Measurements from ENCODE around the gene TRIM40.

TRIM40 gene, protein sequence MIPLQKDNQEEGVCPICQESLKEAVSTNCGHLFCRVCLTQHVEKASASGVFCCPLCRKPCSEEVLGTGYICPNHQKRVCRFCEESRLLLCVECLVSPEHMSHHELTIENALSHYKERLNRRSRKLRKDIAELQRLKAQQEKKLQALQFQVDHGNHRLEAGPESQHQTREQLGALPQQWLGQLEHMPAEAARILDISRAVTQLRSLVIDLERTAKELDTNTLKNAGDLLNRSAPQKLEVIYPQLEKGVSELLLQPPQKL

DNA sequence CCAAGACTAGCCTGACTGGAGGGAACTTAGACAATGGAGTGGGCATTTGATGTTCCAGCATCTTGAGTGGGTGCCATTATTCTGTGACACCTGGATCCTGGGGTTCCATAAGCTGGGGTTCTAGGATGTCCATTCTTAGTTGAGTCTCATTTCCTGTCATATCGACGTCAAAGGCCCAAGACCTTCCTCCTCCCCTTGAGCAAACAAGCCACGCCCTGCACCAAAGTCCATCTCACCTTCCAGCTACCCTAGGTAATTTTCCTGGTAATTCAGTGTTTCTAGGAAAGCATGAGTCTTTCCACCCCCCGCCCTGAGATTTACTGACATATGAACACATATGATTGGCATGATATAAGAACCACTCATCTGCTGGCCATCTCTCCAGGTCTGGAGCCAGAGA lies at the start of gene TRIM40:
TRIM40 (plus strand) TSS at position 384 of the 400 bp plus-strand sequence. CDS start 897 bp downstream, outside the sequence.
- H3K4me3 ChIP-seq (ENCODE audit: low read depth, low read length): no peak within 1 kb of the TSS
- no peak for DNase-seq (ENCODE audit: low read depth)

DNA sequence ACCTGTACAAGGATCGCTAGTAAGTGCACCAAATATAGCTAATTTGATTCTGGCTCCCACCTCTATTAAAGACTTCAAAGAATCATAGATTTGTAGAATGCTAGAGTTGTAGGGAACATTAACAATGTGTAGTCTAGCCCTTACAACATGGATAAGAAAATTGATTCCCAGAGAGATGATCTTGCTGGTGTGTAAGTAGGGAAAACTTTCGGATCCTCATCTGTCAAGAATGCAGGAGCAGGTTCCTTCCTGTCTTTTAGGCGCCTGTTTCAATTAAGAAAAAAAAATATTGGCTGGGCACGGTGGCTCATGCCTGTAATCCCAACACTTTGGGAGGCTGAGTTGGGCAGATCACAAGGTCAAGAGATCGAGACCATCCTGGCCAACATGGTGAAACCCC lies 48.1 kb upstream of the TRIM40 start:
- no peak for DNase-seq (ENCODE audit: low read depth)
- no peak overlapping the region for H3K4me3 ChIP-seq (ENCODE audit: low read depth, low read length)

DNA sequence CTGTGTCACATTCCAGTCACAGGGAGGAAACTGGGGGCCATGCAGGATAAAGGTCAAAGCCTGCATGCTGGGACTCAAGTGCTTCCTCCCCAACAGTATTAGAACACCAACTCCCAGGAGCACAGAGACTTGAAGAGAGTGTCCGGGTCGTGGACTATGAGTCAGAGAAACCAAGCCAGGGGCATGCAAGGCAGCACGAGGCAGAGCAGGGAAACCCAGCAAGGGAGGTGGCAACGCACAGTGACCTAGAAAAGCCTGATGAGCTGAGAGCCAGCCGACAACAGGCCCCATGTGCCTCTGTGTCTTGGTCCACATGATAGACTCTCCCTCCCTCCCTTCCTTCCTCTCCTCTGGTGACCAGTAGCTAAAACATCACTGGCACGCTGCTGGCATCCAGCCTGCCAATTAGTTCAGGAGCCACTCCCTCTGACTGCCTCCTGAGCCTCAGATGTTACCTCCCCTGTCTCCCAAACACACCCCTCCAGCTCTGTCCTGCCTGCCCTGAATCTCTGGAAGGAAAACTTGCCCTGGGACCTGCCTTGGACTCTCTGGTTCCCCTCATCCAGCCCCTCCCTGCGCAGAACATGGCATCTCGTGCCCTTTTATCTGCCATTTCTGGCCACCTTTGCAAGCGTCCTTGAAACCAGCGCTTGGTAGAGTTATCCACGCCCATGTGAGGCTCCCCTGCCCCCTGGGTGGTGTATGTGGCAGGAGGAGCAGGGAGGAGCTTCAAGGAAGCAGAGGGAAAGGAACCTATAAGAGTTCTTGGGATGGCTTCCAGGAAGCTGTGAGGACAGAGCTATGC lies 44.2 kb upstream of the TRIM40 start:
- peak; percentile 19 for DNase-seq (ENCODE audit: low read depth)
- H3K4me3 ChIP-seq (ENCODE audit: low read depth, low read length): no peak overlapping the region

DNA sequence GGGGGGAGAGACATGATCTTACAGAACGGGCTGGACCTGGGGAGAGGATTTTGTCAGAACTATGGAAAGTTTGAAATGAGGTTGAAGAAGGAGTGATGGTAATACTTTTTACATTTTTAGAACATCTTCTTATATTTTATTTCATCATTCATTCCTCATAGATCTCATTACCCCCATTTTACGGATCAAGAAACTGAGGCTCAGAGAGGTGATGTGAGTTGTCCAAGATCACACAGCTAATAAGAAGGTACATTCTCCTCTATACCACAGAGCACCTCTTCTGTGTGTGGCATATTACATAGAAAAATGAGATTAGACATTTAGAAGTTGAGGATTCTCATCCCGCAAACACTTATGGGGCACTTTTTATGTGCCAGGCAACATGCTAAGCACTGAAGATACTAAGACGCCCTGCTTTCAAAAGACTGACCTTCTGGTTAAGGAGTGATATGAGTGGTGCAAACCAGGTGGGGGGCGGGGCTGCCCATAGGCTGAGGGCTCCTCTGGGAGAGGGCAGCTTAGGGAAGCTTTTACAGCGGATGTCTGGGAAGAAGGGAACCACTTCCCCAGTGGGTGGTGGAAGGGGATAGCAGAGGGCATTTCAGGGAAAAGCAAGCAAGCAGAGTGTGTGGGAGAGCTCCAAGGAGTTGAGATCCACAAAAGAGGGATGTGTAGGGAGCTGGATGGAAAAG lies 42.9 kb upstream of the TRIM40 start:
- no peak overlapping the region for H3K4me3 ChIP-seq (ENCODE audit: low read depth, low read length)
- no peak for DNase-seq (ENCODE audit: low read depth)

DNA sequence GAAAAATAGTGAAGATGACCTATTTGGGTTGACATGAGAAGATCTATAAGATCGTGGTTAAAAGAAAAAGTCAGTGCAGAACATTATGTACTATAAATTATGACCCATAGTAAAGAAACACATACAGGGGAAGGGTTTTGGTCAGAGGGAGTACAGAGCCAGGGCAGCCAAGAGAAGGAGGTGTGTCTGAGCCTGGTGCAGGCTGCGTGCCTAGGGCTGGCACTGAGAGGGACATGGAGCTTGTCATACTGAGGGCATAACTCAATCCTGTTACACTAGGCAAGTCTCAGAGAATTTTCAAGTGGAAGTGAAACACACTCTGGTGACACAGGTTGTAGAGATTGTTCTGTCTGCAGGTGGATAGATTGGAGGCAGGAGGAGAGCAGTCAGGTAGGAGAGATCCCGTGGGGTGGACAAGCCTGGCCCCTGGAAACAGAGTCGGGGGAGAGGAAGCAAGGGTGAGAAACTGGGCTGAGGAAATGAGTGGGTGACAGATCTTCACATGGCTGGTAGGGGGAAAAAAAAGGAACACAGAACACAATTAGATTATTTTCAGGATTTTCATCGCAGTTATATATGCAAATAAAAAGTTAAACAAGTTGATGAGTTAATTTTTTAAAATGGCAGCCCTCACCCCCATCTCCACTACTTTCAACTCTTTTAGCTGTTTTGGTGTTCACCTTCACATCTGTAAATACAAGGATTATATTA lies 41.8 kb upstream of the TRIM40 start:
- DNase-seq (ENCODE audit: low read depth): no peak
- H3K4me3 ChIP-seq (ENCODE audit: low read depth, low read length): no peak overlapping the region

DNA sequence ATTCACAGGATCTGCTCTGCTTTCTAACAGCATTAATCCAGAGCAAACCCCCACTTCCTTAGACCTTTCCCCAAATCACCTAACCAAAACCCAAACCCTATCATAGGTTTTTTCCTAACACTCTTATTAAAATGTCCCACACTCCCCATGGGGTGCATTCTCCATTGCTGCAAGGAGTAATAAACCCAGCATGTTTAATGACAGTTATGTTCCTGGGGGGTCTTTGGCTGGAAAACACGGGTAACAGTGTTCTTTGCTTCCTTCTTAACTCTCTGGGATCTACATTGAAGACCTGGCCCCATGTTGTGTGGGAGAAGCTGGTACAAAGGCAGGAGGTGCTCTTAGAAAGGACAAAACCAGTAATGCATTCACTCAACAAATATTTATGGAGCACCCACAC lies 39.1 kb upstream of the TRIM40 start:
- no peak for DNase-seq (ENCODE audit: low read depth)
- no peak overlapping the region for H3K4me3 ChIP-seq (ENCODE audit: low read depth, low read length)

DNA sequence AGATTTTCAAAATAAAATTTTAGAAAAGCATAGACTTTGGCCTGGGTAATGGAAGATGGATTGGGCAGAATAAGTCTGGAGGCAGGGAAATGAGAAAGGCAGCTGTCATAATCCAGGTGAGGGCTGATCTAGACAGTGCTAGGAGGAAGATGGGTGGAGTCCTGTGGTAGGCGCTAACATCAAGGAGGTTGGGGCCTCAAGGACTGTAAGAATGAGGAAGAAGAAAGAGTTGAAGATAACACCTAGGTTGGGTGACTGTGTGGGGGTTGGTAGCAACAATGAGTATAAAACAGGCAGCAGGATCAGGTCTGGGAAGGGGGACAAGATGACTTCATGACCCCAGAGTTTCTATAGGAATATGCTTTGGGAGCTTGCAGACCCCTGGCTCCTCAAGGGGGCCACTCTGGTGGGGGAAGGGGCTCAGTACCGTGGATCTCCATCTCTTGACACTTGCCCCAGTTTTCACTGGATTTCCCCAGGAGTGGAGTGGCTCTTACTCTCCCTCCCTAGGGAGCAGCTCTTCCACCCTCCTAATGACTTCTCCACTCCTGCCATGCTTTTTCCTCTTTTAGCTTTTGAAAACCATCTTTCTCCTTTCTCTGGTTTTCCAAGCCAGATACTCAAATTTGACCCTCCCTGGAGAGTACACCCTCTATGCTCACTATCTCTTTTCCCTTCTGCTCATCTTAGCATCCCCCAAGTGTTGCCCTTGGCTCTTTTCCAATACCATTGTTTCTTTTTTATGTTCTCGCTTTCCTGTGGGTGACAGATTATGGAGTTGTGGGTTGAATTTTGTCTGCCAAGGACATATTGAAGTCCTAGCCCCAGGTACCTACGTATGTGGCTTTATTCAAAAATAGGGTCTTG lies 37.8 kb upstream of the TRIM40 start:
- no peak for DNase-seq (ENCODE audit: low read depth)
- no peak overlapping the region for H3K4me3 ChIP-seq (ENCODE audit: low read depth, low read length)

DNA sequence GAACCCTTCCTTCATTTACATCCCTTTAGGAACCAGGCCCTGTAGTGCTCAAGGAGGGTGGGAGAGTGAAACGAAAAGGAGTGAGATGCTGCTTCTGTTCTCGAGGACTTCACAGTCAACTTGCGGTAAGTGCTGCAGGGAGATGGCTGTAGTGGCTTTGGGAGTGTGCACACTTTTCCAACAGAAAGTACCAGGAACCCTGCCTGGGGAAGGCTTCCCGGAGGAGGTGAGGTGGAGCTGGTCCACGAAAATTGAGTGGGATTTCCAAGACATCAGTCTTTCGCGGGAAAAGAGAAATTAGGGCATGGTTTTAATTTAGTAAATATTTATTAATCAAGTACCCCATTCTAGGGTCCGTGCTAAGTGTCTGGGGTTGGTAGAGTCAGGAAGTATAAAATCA lies 35.8 kb upstream of the TRIM40 start:
- no peak overlapping the region for H3K4me3 ChIP-seq (ENCODE audit: low read depth, low read length)
- no peak for DNase-seq (ENCODE audit: low read depth)

DNA sequence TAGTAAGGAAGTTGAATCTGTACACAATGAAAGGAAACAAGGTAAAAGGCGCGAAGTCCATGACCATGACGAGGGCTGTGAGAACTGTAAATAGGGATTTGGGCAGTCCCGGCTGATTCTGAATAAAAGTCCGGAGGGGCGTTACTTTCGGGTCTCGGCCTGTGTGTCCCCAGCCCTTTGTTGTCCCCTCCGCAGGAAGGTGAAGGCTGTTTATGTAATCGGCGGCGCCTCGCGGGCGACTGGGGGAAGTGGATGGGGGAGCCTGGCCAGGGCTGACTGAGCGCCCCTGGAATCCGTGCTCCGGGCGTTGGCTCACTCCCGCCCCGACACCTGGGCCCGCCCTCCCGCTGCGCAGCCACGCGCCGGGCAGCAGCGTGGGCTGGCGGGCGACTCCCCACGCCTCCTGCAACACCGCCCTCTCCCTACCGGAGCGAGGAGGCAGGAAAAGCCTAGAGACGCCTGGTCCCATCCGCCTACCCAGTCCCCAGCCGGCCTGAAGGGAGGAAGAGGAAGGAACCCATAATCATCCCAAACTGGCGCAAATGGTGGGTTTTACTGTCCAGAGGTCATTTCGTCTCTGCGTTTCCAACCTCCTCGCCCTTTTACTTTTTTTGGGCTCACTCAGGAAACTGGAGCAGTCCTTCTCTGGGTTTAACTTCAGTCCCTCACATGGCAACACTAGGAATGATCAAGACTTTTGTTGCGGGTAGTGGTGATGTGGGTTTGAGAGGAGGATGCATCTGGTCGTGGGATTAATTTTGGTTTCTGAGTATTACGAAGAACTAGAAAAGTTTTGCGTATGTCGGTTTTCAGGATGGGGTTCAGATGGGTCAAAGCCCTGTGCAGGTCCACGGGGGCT lies 35.1 kb upstream of the TRIM40 start:
- DNase-seq (ENCODE audit: low read depth): no peak

DNA sequence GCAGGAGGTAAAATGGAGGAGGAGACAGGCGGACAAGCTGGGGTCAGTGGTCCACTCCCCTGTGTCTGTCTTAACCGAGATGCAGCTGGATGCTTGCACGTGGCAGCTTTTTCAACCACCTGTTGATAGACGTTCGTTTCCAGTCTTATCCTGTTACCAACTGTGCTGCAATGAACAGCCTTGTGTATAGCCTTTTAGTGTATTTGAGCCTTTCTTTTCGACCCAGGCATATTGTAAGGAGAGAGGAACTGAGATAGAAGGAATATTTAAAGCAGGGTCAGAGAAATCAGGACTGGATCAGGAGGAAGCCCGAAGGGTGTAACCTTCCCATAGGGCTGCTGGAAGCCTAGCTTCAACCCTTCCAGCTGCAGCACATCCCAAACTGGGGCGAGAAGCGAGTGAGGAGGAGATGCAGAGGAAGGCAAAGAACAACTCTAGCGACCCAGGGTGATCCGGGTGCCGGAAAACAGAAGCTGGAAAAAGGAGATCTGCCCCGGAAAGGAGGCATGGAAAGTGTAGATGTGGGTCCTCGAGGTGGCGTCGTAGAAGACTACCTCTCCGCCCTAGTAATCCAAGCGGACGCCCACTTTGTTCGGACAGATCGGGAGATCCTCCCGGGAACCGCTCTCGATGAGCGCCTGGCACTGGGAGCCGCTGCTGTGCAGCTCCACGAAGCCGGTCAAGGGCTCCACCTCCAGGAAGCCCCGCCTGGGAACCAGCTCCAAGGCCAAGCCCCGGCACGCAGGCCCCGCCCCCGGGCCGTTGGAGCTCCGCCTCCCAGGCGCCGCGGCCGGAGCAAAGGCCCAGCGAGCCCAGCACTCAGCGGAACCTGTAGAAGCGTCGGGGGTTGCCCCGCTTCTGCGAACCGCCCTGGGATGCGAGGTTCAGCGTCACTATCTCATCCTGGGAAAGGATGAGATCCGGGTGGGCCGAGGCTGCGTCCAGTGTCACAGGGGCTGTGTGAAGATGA lies 34.2 kb upstream of the TRIM40 start:
- peak overlapping the region; percentile 45 for H3K4me3 ChIP-seq (ENCODE audit: low read depth, low read length)
- peak; percentile 52 for DNase-seq (ENCODE audit: low read depth)

More for the DNA sequence above, 35.1 kb upstream of the TRIM40 start:
- peak overlapping the region; percentile 32 for H3K4me3 ChIP-seq (ENCODE audit: low read depth, low read length)

DNA sequence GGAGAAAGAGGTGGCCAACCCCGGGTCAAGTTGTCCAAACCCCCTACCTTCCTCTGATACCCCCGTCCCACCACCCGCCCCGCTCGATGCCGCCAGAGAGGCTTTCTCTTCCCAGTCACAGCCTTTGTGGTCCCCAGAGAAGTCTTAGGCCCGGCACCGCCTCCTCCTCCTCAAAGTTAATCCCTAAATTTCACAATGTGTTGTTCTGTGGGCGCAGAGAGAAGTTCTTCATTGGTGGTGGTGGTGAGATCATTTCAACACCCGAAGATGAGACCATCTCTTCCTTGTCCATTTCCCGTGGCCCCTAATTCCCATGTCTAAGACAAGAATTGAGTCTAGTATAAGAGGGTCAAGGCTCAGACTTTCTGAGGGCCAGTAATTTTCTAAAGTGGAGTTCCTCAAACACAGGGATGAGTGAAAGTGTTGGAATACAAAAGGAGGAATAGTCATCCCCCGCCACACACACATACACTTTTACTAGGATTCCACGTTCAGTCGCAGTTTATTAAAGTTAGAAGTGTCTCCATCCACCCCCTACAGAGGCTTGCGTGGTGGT lies 33.4 kb upstream of the TRIM40 start:
- peak; percentile 65 for DNase-seq (ENCODE audit: low read depth)
- peak overlapping the region; percentile 45 for H3K4me3 ChIP-seq (ENCODE audit: low read depth, low read length)

DNA sequence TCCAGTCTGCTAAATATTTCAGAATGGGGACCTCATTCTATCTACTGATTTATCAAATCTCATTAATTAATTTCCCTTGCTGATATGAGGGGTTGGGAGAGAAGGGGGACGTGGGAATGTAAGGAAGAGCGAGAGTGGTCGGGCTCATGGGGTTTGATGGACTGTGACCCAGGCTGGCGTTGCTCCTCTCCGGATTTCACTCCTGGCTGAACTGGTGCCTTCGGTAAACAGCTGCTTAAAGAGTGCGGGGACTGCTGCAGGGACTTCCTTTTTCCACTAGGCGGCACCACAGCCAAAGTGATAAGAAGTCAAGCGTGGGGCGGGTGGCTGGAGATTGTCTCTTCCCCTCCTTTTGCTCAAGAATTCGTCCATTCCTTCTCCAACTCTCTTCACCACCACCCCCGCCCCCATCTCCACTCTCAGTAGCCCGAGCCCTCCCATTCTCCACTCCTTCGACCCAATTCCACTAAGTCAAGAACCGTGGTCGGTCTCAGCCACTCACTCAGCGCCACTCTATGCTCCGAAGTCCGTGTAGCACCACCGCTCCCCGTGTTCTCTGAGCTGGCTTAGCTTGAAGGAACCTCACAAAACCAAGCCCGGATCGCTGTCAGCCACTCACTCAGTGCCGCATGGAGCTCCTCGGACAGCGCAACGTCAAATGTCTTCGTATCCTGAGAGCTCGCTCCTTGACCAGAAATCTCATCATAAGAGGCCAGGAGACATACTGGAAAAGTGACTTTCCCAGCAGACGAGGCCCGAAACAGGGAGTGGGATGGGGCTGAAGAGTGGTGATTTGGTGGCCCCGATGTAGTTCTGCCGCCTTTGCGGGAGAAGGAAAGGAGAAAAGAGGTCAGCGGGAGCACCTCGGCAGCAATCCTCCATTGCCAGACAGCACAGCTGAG lies 32.7 kb upstream of the TRIM40 start:
- peak; percentile 48 for DNase-seq (ENCODE audit: low read depth)
- H3K4me3 ChIP-seq (ENCODE audit: low read depth, low read length): peak overlapping the region; percentile 40

DNA sequence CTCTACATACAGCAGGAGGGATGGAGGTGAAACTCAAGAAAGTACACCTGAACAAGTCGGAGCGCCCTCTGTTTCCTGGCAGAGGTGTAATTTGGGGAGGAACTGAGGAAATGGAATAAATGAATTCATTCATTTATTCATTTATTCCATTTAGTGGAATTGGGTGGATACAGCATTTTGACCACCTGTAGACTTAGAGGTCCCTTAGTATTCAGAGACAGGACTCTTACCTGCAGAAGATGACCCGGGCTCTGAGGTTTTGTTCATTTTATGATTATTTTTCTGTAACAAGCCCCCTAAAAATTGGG lies 32.1 kb upstream of the TRIM40 start:
- peak overlapping the region; percentile 40 for H3K4me3 ChIP-seq (ENCODE audit: low read depth, low read length)
- no peak for DNase-seq (ENCODE audit: low read depth)

DNA sequence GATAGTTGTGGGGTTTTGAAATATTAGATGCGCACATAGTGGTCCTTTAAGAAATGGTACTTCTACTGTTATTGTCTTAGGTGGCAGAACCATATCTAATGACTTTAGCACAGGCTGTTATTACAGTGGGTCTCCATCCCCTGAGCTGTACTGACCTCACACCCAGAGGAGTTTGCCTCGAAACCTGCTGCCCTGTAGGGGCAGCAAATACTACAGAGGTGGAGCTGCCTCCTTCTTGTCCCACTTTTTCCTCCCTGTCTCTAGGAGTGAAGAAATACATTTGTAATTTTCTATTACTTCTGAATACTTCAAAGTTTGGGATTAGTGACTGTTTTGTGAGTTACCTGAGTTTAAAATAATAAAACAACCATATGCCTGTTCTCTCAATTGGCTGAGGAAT lies 31.3 kb upstream of the TRIM40 start:
- DNase-seq (ENCODE audit: low read depth): no peak
- no peak overlapping the region for H3K4me3 ChIP-seq (ENCODE audit: low read depth, low read length)

DNA sequence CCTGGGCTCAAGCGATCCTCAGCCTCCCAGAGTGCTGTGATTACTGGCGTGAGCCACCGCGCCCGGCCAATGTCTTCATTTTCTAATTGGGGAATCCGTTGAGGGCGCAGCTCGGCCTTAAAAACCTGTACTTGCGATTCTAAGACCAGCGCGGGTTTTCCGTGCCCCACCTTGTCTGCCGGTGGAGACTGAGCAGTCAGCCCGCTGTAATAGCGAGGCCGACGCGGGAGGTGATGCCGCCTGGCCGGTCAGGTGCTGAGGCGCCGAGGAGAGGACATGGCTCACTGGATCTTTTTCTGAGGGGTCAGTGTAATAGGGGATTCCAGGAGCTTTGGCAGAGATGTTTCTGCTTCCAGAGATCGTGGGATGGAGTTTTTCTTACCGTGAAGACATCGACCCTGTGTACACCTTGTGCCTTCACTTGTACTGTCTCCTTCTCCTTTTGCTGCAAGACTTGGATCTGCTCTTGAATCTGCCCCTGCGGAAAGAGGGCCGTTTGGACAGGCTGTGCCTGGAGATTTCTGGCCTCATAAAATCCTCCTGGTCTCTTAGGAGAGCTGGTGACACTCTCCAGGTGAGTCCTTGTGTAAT lies 24.6 kb upstream of the TRIM40 start:
- H3K4me3 ChIP-seq (ENCODE audit: low read depth, low read length): no peak overlapping the region
- no peak for DNase-seq (ENCODE audit: low read depth)

All from skeletal muscle cell (primary cell).